GM12873 (cell line): ENCODE measurements around the gene PRAC2.
A peak's percentile ranks its signal among the peaks of the same experiment; 100 is the strongest.

Experiments used
- TF ChIP-seq, protein P1 (sequence below): IDR thresholded peaks from 2 replicates; pipeline ENCODE4 v1.5.1; 2012; ENCODE audit warnings: low read depth, mild to moderate bottlenecking, moderate library complexity, low read length, control low read depth; ENCODE audit not compliant: insufficient read depth; ENCODE audit errors: missing control alignments

The PRAC2 gene

DNA sequence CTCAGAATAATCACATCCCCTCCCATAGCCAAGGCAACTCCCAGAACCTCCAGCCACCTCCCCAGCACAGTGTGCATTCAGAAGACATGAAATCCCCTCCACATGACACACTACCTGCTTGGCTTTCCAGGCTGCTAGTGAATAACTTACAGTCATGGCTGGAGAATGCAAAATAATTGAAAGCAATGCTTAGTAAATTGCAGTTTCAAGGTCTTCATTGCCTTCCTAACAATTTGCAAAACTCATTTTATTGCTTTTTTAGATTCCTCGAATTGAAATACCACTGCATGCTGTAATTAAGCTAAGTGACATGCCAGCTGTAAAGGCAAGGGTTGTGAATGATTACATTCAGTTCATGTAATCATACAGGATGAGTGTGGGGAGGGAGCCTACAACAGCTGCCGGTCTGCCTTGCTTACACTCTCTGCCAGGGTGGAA lies 34.6 kb downstream of the PRAC2 start:
- TF ChIP-seq, protein P1, sequence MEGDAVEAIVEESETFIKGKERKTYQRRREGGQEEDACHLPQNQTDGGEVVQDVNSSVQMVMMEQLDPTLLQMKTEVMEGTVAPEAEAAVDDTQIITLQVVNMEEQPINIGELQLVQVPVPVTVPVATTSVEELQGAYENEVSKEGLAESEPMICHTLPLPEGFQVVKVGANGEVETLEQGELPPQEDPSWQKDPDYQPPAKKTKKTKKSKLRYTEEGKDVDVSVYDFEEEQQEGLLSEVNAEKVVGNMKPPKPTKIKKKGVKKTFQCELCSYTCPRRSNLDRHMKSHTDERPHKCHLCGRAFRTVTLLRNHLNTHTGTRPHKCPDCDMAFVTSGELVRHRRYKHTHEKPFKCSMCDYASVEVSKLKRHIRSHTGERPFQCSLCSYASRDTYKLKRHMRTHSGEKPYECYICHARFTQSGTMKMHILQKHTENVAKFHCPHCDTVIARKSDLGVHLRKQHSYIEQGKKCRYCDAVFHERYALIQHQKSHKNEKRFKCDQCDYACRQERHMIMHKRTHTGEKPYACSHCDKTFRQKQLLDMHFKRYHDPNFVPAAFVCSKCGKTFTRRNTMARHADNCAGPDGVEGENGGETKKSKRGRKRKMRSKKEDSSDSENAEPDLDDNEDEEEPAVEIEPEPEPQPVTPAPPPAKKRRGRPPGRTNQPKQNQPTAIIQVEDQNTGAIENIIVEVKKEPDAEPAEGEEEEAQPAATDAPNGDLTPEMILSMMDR: no peak

DNA sequence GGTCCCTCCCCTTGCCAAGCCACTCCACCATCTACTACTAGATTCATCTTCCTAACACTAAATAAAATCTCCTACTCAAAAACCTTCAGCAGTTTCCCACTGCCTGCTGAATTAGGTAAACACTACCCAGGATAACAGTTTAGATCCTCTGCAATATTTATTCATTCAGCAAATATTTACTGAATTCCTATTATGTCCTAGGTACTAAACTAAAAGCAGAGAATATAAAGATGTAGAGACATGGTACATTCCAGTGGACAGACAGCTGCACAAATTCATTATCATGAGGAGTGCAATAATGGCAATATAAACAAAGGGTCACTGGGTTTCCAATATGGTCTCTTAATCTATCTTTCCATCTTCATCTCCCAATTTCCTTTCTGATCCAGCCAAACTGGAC lies 36.3 kb downstream of the PRAC2 start:
- TF ChIP-seq, protein P1: no peak

DNA sequence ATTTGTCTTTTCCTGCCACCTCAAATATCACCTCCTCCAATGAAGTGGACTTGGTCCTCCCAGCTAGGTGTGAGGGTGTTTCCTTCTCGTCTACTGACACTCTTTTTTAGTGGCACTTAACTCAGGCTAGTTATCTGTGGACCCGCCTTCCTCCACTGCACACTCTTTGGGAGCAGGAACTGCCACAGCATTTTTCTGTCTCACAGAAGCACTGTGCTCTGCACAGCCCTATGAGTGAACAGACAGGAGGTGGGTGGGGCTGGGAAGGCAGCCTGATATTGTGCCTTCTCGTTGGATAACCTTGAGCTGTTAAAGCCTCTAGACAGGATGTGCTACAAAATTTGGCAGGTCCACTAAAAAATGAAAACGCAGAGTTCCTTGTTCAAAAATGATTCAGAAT lies 37.4 kb downstream of the PRAC2 start:
- TF ChIP-seq, protein P1: no peak

DNA sequence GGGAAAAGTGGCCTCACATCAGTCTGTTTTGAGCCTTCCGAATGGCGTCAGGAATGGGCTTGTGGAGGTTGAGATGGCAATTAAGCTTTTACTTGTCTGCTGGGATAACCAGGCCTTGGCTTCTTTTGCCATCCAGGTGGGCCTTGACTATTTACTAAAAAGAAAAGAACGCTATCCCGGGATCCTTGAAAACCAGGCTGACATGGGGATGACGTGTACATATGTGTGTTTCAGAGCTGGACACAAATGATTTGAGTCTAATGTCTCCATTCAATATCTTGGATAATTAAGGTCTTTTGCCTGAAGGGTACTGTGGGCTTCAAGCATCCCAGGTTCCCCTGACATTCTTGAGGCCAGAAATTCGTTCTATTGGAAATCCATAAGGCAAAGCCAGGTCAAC lies 38.1 kb downstream of the PRAC2 start:
- TF ChIP-seq, protein P1: no peak

DNA sequence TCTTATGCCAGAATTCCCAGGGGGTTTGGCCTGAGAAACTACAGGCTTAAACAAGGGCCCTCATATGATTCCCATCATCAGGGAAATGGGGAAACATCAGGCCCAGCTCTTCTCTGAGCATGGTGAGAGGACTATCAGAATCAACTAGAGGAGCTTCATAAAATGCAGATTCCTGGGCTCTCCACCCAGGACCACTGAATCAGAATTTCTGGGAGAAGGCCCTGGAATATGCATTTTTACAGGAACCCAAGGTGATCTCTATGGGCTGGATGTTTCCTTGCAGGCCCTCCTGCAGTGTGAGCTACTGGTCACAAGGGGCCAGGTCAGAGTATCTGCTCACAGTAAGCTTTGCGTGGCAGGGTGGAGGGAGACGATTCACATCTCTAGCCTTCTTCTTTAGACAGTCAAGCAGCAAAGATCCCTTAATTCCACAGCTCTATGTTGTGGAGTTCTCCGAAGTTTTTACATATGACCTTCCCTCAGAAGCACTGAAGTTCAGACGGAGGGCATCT lies 44.3 kb downstream of the PRAC2 start:
- TF ChIP-seq, protein P1: peak; percentile 8

DNA sequence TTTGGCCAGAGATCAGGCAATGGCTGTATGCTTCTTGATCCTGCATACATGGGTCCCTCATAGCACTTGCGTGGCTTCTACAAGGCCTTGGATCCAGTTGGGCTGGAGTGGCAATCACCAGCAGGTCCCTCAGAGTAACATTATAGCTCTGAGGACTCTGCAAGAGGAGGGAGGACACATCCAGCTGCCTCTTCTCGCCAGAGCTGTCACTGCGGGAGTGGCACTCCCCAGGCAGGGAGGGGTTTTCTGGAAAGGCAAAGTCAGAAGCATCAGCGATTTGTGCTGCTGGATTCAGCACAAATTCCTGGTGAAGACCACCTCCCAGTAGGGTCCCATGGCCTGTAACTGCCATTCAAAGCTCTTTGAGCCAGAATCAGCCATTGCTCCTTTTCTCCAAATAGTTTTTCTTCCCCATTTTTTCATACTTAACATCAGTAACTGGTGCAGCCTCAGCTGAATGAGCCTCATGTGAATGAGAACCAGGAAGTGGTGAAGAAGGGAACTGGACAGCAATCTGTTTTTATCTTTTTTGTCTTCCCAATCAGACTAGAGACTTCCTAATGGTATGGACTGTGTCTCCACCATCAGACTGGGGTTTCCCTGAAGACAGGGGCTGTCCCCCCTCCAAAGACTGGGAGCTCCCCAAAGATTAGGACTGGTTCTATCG lies 46.2 kb downstream of the PRAC2 start:
- TF ChIP-seq, protein P1: no peak

DNA sequence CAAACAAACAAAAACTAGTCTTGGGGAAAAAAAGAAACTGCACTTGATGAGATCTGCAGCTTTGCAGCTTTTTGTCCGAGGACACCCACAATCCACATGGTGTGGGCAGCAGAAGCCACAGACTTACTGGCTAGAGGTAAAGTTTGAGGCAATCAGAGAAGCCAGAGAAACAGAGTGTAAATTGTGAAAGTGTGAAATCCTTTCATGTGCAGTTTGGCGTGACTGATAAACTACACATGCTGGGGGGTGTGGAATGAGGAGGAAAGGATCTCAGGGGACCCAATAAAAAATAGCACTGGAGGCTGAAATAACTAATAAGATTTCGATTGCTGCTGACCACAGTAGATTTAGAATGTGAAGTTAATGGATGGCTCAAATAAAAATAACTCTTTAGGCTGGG lies 48.0 kb downstream of the PRAC2 start:
- TF ChIP-seq, protein P1: no peak
